Thymus (tissue), 11 donors: ENCODE data around the gene CDHR4. TPM values are rescaled to one million over a fixed set of nuclear protein-coding genes. Genes with fewer than 3 reads are reported as not detected.
A peak's percentile ranks its signal among the peaks of the same experiment; 100 is the strongest.
"Not testable (repeated sequence)": the region's sequence is repeated elsewhere in the genome, so short reads cannot be mapped to it uniquely, and the experiment has no call there.

Source experiments
- DNase-seq, 9 donors: peaks; one replicate each; pipeline ENCODE4 v3.0.0-alpha.2; 2013; ENCODE audit warnings: low spot score in 9 of 9, low read depth in 6 of 9, missing footprints in 1 of 9
- H3K27ac ChIP-seq, 2 donors: one replicate each; pipeline ENCODE4 v1.5.1; 2013; ENCODE audit warnings: control low read depth in 1 of 2, low read depth in 1 of 2, low read length in 1 of 2, mild to moderate bottlenecking in 1 of 2, moderate library complexity in 1 of 2
- H3K27me3 ChIP-seq, 2 donors: one replicate each; pipeline ENCODE4 v1.5.1; 2013; ENCODE audit warnings: low read length in 1 of 2; ENCODE audit not compliant: control insufficient read depth in 2 of 2, insufficient read depth in 1 of 2
- H3K36me3 ChIP-seq, 2 donors: one replicate each; pipeline ENCODE4 v1.5.1; 2013; ENCODE audit warnings: low read length in 1 of 2, mild to moderate bottlenecking in 1 of 2, moderate library complexity in 1 of 2; ENCODE audit not compliant: control insufficient read depth in 2 of 2, insufficient read depth in 2 of 2
- H3K4me1 ChIP-seq, 2 donors: one replicate each; pipeline ENCODE4 v1.5.1; 2013; ENCODE audit warnings: low read length in 2 of 2; ENCODE audit not compliant: control insufficient read depth in 2 of 2, insufficient read depth in 2 of 2
- H3K4me3 ChIP-seq, 2 donors: one replicate each; pipeline ENCODE4 v1.5.1; 2013; ENCODE audit warnings: low read length in 2 of 2, control low read depth in 1 of 2, mild to moderate bottlenecking in 1 of 2
- H3K9me3 ChIP-seq, 2 donors: one replicate each; pipeline ENCODE4 v1.5.1; 2013; ENCODE audit warnings: low read length in 1 of 2, mild to moderate bottlenecking in 1 of 2; ENCODE audit not compliant: control insufficient read depth in 2 of 2, insufficient read depth in 1 of 2
- whole genome bisulfite sequencing: extraction: QIAGEN DNeasy Blood & Tissue Kit; methylation state at CpG from one replicate; pipeline ENCODE4 v1.1.7; 2013; 5-methylcytosine and 5-hydroxymethylcytosine counted together
- polyA plus RNA-seq: library from polyadenylated mRNA; stranded (reverse); fragments of 200-250 nt; gene quantifications from one replicate; pipeline ENCODE4 v1.2.3, GENCODE V29; 2013
- total RNA-seq: library from RNA; stranded (reverse); fragments of 120-200 nt; gene quantifications from one replicate; pipeline ENCODE4 v1.2.4, GENCODE V29; 2013
- donor health status: healthy.

CDHR4 gene
- total and polyA plus RNA-seq, 2 donors = 0.18 TPM; not detected in 1

GRCh38 chr3:49785565-49786356 is 13.9 kb downstream of the CDHR4 start:
- no peaks in the 10 kb centered on the region for H3K27me3 ChIP-seq
- WGBS = 2% methylated on average over 50 of the region's 50 CpGs
- H3K36me3 ChIP-seq = peaks cover 18 to 21% of the 10 kb centered on the region in 2 donors
- peak overlapping the region; percentile 79 to 100 for H3K4me3 ChIP-seq
- peak in 1 of 9 donors; percentile 66 for DNase-seq
- H3K4me1 ChIP-seq = peaks cover 12 to 27% of the 10 kb centered on the region in 2 donors
- no peaks in the 10 kb centered on the region for H3K9me3 ChIP-seq
- H3K27ac ChIP-seq = peak overlapping the region; percentile 75 to 94

GRCh38 chr3:49782277-49782676 is 17.4 kb downstream of the CDHR4 start:
- H3K36me3 ChIP-seq = peaks cover 28% of the 10 kb centered on the region in 2 donors
- WGBS = 97% methylated on average over 9 of the region's 9 CpGs
- not testable (repeated sequence) for DNase-seq

GRCh38 chr3:49781415-49782199 is 18.1 kb downstream of the CDHR4 start:
- H3K4me3 ChIP-seq = no peak overlapping the region
- WGBS = 98% methylated on average over 5 of the region's 5 CpGs
- H3K36me3 ChIP-seq = peaks cover 31 to 33% of the 10 kb centered on the region in 2 donors
- H3K9me3 ChIP-seq = no peaks in the 10 kb centered on the region
- peaks cover 6 to 12% of the 10 kb centered on the region in 2 donors for H3K4me1 ChIP-seq
- H3K27me3 ChIP-seq = no peaks in the 10 kb centered on the region
- no peak overlapping the region for H3K27ac ChIP-seq
- no peak for DNase-seq

More at GRCh38 chr3:49782277-49782676, 17.4 kb downstream of the CDHR4 start:
- H3K9me3 ChIP-seq, H3K27me3 ChIP-seq, H3K4me3 ChIP-seq, H3K27ac ChIP-seq: not testable (repeated sequence)
- peaks cover 12 to 18% of the 10 kb centered on the region in 2 donors for H3K4me1 ChIP-seq

- Histone ChIP-seq H3K4me1 (peaks cover 6 to 12% of the 10 kb centered on the region in 2 donors), H3K36me3 (peaks cover 32 to 35% of the 10 kb centered on the region in 2 donors)
- 96% methylated on average over 9 of the region's 9 CpGs for WGBS
- not testable (repeated sequence) for DNase-seq, H3K9me3 ChIP-seq, H3K27ac ChIP-seq, H3K27me3 ChIP-seq, H3K4me3 ChIP-seq
These were observed 18.7 kb downstream of the CDHR4 start for GRCh38 chr3:49780975-49781365.

GRCh38 chr3:49780080-49780974 is 19.3 kb downstream of the CDHR4 start:
- Histone ChIP-seq H3K27ac (no peak overlapping the region), H3K4me3 (no peak overlapping the region), H3K9me3 (no peaks in the 10 kb centered on the region), H3K36me3 (peaks cover 36 to 37% of the 10 kb centered on the region in 2 donors), H3K27me3 (no peaks in the 10 kb centered on the region), H3K4me1 (peaks cover 6 to 12% of the 10 kb centered on the region in 2 donors)
- no peak for DNase-seq
- 55% methylated on average over 4 of the region's 4 CpGs for WGBS

- peaks cover 39 to 43% of the 10 kb centered on the region in 2 donors for H3K36me3 ChIP-seq
- no peak overlapping the region for H3K4me3 ChIP-seq
- H3K9me3 ChIP-seq = no peaks in the 10 kb centered on the region
- WGBS = 98% methylated on average over 5 of the region's 5 CpGs
- no peak for DNase-seq
- no peak overlapping the region for H3K27ac ChIP-seq
- peaks cover 0 to 6% of the 10 kb centered on the region in 2 donors for H3K4me1 ChIP-seq
- no peaks in the 10 kb centered on the region for H3K27me3 ChIP-seq
These were observed 20.2 kb downstream of the CDHR4 start for GRCh38 chr3:49779358-49780079.

- H3K27ac ChIP-seq, H3K9me3 ChIP-seq, H3K27me3 ChIP-seq, DNase-seq, H3K4me3 ChIP-seq, H3K4me1 ChIP-seq: not testable (repeated sequence)
- WGBS = 98% methylated on average over 8 of the region's 8 CpGs
- peaks cover 19 to 31% of the 10 kb centered on the region in 2 donors for H3K36me3 ChIP-seq
These were observed 23.6 kb downstream of the CDHR4 start for GRCh38 chr3:49776101-49776500.

- DNase-seq = no peak
- Histone ChIP-seq H3K4me1 (peaks cover 0 to 4% of the 10 kb centered on the region in 2 donors), H3K4me3 (no peak overlapping the region), H3K27ac (no peak overlapping the region), H3K36me3 (peaks cover 19 to 28% of the 10 kb centered on the region in 2 donors), H3K9me3 (no peaks in the 10 kb centered on the region), H3K27me3 (no peaks in the 10 kb centered on the region)
- 79% methylated on average over 3 of the region's 3 CpGs for WGBS
These were observed 24.1 kb downstream of the CDHR4 start for GRCh38 chr3:49775538-49775937.
